Calu3 (cell line): ENCODE results near the gene HAUS8. TPM values are rescaled to one million over a fixed set of nuclear protein-coding genes. Genes with fewer than 3 reads are reported as not detected.

ENCODE experiments used
- Bru-seq: library from RNA; stranded (reverse); fragments of 400-500 nt; gene quantifications from one replicate; lab custom pipeline; 2021; lab: Mats Ljungman, UMichigan
- BruChase-seq, 2 experiments: library from RNA; stranded (reverse); fragments of 400-500 nt; gene quantifications; one replicate each; lab custom pipeline; 2021; lab: Mats Ljungman, UMichigan
- BruUV-seq: library from RNA; stranded (reverse); fragments of 400-500 nt; replicated peaks from 2 replicates; lab custom pipeline; 2021; lab: Mats Ljungman, UMichigan
- CTCF ChIA-PET: fragments of 300-600 bp; sonication (Branson Sonifier 250); formaldehyde crosslinking; loops from one replicate; lab custom pipeline; 2022; ENCODE audit warnings: antibody characterized with exemption; lab: Charles Lee
- DNase-seq: peaks from one replicate; pipeline ENCODE4 v3.0.0; 2022
- H3K27ac Mint-ChIP-seq: one replicate; pipeline ENCODE4 v1.8.0; 2022; ENCODE audit warnings: mixed read lengths; ENCODE audit not compliant: unreplicated experiment
- H3K27me3 Mint-ChIP-seq: one replicate; pipeline ENCODE4 v1.8.0; 2022; ENCODE audit warnings: mixed read lengths; ENCODE audit not compliant: unreplicated experiment
- H3K36me3 Mint-ChIP-seq: one replicate; pipeline ENCODE4 v1.8.0; 2022; ENCODE audit warnings: mild to moderate bottlenecking, moderate library complexity, mixed read lengths; ENCODE audit not compliant: insufficient read depth, unreplicated experiment
- H3K4me1 Mint-ChIP-seq: one replicate; pipeline ENCODE4 v1.8.0; 2022; ENCODE audit warnings: mild to moderate bottlenecking, low read depth, mixed read lengths; ENCODE audit not compliant: unreplicated experiment
- H3K4me3 Mint-ChIP-seq: one replicate; pipeline ENCODE4 v1.8.0; 2022; ENCODE audit warnings: mild to moderate bottlenecking, low read depth, moderate library complexity, mixed read lengths; ENCODE audit not compliant: unreplicated experiment
- H3K9me3 Mint-ChIP-seq: one replicate; pipeline ENCODE4 v1.8.0; 2022; ENCODE audit warnings: low read depth, mixed read lengths; ENCODE audit not compliant: unreplicated experiment
- CTCF ChIP-seq: fragments of 200-600 bp; IDR thresholded peaks from one replicate; pipeline ENCODE4 v1.8.0; 2022; ENCODE audit warnings: antibody characterized with exemption; ENCODE audit not compliant: unreplicated experiment
- intact Hi-C: fragments of 100-400 bp; cut with micrococcal nuclease; formaldehyde crosslinking; loops from one replicate; pipeline ENCODE4 v1.10.0; 2022; ENCODE audit not compliant: unreplicated experiment
- long read RNA-seq: library from polyadenylated mRNA; stranded (forward); transcript quantifications from one replicate; pipeline ENCODE4 v2.0.0, GENCODE V29; 2022
- total RNA-seq: library from RNA; stranded (reverse); gene quantifications from 2 replicates; pipeline ENCODE4 v1.2.3, GENCODE V29; 2022

HAUS8 gene, protein sequence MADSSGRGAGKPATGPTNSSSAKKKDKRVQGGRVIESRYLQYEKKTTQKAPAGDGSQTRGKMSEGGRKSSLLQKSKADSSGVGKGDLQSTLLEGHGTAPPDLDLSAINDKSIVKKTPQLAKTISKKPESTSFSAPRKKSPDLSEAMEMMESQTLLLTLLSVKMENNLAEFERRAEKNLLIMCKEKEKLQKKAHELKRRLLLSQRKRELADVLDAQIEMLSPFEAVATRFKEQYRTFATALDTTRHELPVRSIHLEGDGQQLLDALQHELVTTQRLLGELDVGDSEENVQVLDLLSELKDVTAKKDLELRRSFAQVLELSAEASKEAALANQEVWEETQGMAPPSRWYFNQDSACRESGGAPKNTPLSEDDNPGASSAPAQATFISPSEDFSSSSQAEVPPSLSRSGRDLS
- total RNA-seq: 15.7 and 20.5 TPM in 2 replicates
- percentile 64 among the genes with signal in this experiment for Bru-seq, nascent RNA
- BruChase-seq, experiment 1, labeled RNA remaining after a 6-hour chase: percentile 50 among the genes with signal in this experiment
- percentile 58 among the genes with signal in this experiment for BruChase-seq, experiment 2, labeled RNA remaining after a 2-hour chase
- long read RNA-seq, transcript HAUS8-201 (11 exons, 1,568 nt): major isoform, 22 of 40 reads
- long read RNA-seq, partial matches to known transcripts: 2 of 40 reads
- long read RNA-seq, other reads (novel, unspliced or antisense): 12 of 40 reads

- peaks cover 8% of the 10 kb centered on the region for H3K4me1 Mint-ChIP-seq
- H3K9me3 Mint-ChIP-seq: no peaks in the 10 kb centered on the region
- intact Hi-C loops: loop anchor here (2.0 kb wide), 1 partner anchor 60 kb away; no protein-coding TSS in a partner anchor
- H3K4me3 Mint-ChIP-seq: peak within 1 kb of the TSS; percentile 78
- H3K36me3 Mint-ChIP-seq: peaks cover 43% of the 10 kb centered on the region
- CTCF ChIA-PET: no interaction called here
- H3K27me3 Mint-ChIP-seq: no peaks in the 10 kb centered on the region
- TF ChIP-seq CTCF: no peak
- peak within 1 kb of the TSS; percentile 33 for H3K27ac Mint-ChIP-seq
- no TSS peak for BruUV-seq
- DNase-seq: peak; percentile 97
Measured at GRCh38 chr19:17075035-17075863, at the start of gene HAUS8, which contains the start of gene MYO9B. Gene HAUS8 (minus strand): TSS chr19:17075452. CDS start chr19:17075422, 30 bp downstream. Gene MYO9B (plus strand): TSS chr19:17075777. CDS start chr19:17101718, 25,941 bp downstream.

DNA sequence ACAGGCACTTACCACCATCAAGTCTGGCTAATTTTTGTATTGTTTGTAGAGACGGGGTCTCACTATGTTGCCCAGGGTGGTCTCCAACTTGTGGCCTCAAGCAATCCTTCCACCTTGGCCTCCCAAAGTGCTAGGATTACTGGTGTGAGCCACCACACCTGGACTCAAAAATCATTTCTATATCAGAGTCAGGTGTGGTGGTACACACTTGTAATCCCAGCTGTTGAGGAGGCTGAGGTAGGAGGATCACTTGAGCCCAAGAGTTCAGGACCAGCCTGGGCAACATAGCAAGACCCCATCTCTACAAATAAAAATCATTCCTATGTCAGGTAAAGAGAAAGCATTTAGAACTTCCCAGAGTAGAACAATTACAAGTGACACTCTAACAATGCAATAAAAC, 48.8 kb upstream of the HAUS8 start:
- intact Hi-C loops: no loop called here
- H3K4me1 Mint-ChIP-seq: no peaks in the 10 kb centered on the region
- H3K27me3 Mint-ChIP-seq: no peaks in the 10 kb centered on the region
- no peaks in the 10 kb centered on the region for H3K36me3 Mint-ChIP-seq
- H3K4me3 Mint-ChIP-seq: no peak overlapping the region
- H3K27ac Mint-ChIP-seq: no peak overlapping the region
- no peaks in the 10 kb centered on the region for H3K9me3 Mint-ChIP-seq
- no peak for TF ChIP-seq CTCF
- DNase-seq: no peak
- BruUV-seq: no TSS peak
- CTCF ChIA-PET: no interaction called here

DNA sequence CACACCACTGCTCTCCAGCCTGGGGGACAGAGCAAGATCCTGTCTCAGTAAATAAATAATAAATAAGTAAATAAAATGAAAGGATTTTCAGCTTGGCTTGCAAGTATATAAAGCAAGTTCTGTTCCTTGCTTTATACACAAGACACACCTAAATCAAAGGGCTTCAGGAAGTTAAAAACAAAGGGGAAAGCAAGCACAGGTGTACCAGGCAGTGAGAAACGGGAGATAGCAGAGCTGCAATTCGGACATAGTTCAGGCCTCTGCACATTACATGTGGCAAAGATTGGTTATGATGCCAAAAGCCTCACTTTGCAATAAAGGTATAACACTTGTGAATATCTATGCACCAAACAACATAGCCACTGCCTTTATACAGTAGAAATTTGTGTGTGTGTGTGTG, 47.8 kb upstream of the HAUS8 start:
- BruUV-seq: no TSS peak

More for the DNA sequence above, 47.8 kb upstream of the HAUS8 start:
- H3K36me3 Mint-ChIP-seq: no peaks in the 10 kb centered on the region
- H3K4me3 Mint-ChIP-seq: no peak overlapping the region
- no peaks in the 10 kb centered on the region for H3K27me3 Mint-ChIP-seq
- no peak for DNase-seq
- no peak for TF ChIP-seq CTCF
- H3K27ac Mint-ChIP-seq: no peak overlapping the region
- intact Hi-C loops: no loop called here
- no peaks in the 10 kb centered on the region for H3K4me1 Mint-ChIP-seq
- CTCF ChIA-PET: no interaction called here
- H3K9me3 Mint-ChIP-seq: no peaks in the 10 kb centered on the region
